ENCODE data around the gene DNAJB1. TPM values are rescaled to one million over a fixed set of nuclear protein-coding genes. Genes with fewer than 3 reads are reported as not detected.
A peak's percentile ranks its signal among the peaks of the same experiment; 100 is the strongest.

Gene DNAJB1
- total RNA-seq, 1 donor from 2014 or later: 61.9 TPM

- TF ChIP-seq EZH2 (IDR thresholded peaks at IDR 0.05): no peak
- Mint-ChIP-seq H3K9me3 (no peaks in the 10 kb centered on the region), H3K27ac (no peak overlapping the region), H3K36me3 (peaks cover 8% of the 10 kb centered on the region), H3K27me3 (ENCODE audit: insufficient read depth, low read depth) (peaks cover 14% of the 10 kb centered on the region), H3K4me3 (peak overlapping the region; percentile 95), H3K4me1 (peaks cover 24% of the 10 kb centered on the region)
- H2AFZ ChIP-seq (replicated peaks): no peak overlapping the region
- no peak for DNase-seq (ENCODE audit: low spot score)
- H3K27me3 ChIP-seq: no peaks in the 10 kb centered on the region
- H4K20me1 ChIP-seq (ENCODE audit: low read depth): peaks cover 33% of the 10 kb centered on the region
- H3K4me2 ChIP-seq: peak overlapping the region; percentile 87
- H3K9me3 ChIP-seq (ENCODE audit: low read depth): no peaks in the 10 kb centered on the region
- H3K36me3 ChIP-seq: no peaks in the 10 kb centered on the region
- H3K9ac ChIP-seq: peak overlapping the region; percentile 57
- H3K27ac ChIP-seq: no peak overlapping the region
- peak overlapping the region; percentile 91 for H3K4me3 ChIP-seq
- H3F3A ChIP-seq (ENCODE audit: low read depth): peaks cover 13% of the 10 kb centered on the region
- peaks cover 35% of the 10 kb centered on the region for H3K79me2 ChIP-seq (ENCODE audit: low read depth)
- H3K4me1 ChIP-seq: peaks cover 10% of the 10 kb centered on the region
These were observed 23.1 kb downstream of the DNAJB1 start for GRCh38 chr19:14494910-14495671.

- H3K27ac Mint-ChIP-seq: peak overlapping the region; percentile 21
- Histone ChIP-seq H3K4me2 (peak overlapping the region; percentile 87), H3K4me1 (peaks cover 10% of the 10 kb centered on the region), H3K4me3 (peak overlapping the region; percentile 91), H3K36me3 (no peaks in the 10 kb centered on the region), H3K9ac (no peak overlapping the region), H2AFZ (replicated peaks) (no peak overlapping the region), H3K79me2 (ENCODE audit: low read depth) (peaks cover 35% of the 10 kb centered on the region), H3K27me3 (no peaks in the 10 kb centered on the region), H3F3A (ENCODE audit: low read depth) (peaks cover 13% of the 10 kb centered on the region), H4K20me1 (ENCODE audit: low read depth) (peaks cover 33% of the 10 kb centered on the region), H3K27ac (no peak overlapping the region), H3K9me3 (ENCODE audit: low read depth) (no peaks in the 10 kb centered on the region)
- no peak for TF ChIP-seq EZH2phosphoT487 (IDR thresholded peaks at IDR 0.05)
- TF ChIP-seq EZH2 (IDR thresholded peaks at IDR 0.05): no peak
- no peak for TF ChIP-seq CTCF (IDR thresholded peaks at IDR 0.05)
- peaks cover 14% of the 10 kb centered on the region for H3K27me3 Mint-ChIP-seq (ENCODE audit: insufficient read depth, low read depth)
- peaks cover 13% of the 10 kb centered on the region for H3K36me3 Mint-ChIP-seq
- no peaks in the 10 kb centered on the region for H3K9me3 Mint-ChIP-seq
- no peak for DNase-seq (ENCODE audit: low spot score)
- peaks cover 24% of the 10 kb centered on the region for H3K4me1 Mint-ChIP-seq
- H3K4me3 Mint-ChIP-seq: peak overlapping the region; percentile 95
These were observed 23.8 kb downstream of the DNAJB1 start for GRCh38 chr19:14494411-14494810.

GRCh38 chr19:14492756-14493337 lies 25.4 kb downstream of the DNAJB1 start:
- H3K4me1 ChIP-seq: peaks cover 10% of the 10 kb centered on the region
- no peak for DNase-seq (ENCODE audit: low spot score)
- H3K27ac Mint-ChIP-seq: peak overlapping the region; percentile 66

More at GRCh38 chr19:14492756-14493337, 25.4 kb downstream of the DNAJB1 start:
- Histone ChIP-seq H3K9ac (no peak overlapping the region), H3K4me3 (no peak overlapping the region), H2AFZ (replicated peaks) (no peak overlapping the region), H3F3A (ENCODE audit: low read depth) (peaks cover 13% of the 10 kb centered on the region), H3K36me3 (no peaks in the 10 kb centered on the region), H3K4me2 (no peak overlapping the region), H3K27me3 (no peaks in the 10 kb centered on the region), H3K79me2 (ENCODE audit: low read depth) (peaks cover 35% of the 10 kb centered on the region), H4K20me1 (ENCODE audit: low read depth) (peaks cover 33% of the 10 kb centered on the region), H3K27ac (no peak overlapping the region), H3K9me3 (ENCODE audit: low read depth) (no peaks in the 10 kb centered on the region)
- no peak for TF ChIP-seq EZH2phosphoT487 (IDR thresholded peaks at IDR 0.05)
- no peak for TF ChIP-seq EZH2 (IDR thresholded peaks at IDR 0.05)
- TF ChIP-seq CTCF (IDR thresholded peaks at IDR 0.05): no peak
- Mint-ChIP-seq H3K4me1 (peaks cover 24% of the 10 kb centered on the region), H3K27me3 (ENCODE audit: insufficient read depth, low read depth) (peaks cover 12% of the 10 kb centered on the region), H3K36me3 (peaks cover 17% of the 10 kb centered on the region), H3K4me3 (peak overlapping the region; percentile 44), H3K9me3 (no peaks in the 10 kb centered on the region)

Data from neural progenitor cell (in vitro differentiated cells).